PC-3 (cell line): ENCODE data around the gene PIGN. TPM values are rescaled to one million over a fixed set of nuclear protein-coding genes. Genes with fewer than 3 reads are reported as not detected.

Experiments used
- ATAC-seq: fragments of 200-7000 bp; cut with Tn5 transposase; 2 replicates; pipeline ENCODE4 v1.9.1; 2020; ENCODE audit warnings: mild to moderate bottlenecking, moderate library complexity
- BruUV-seq: library from RNA; stranded (reverse); fragments of 400-500 nt; replicated peaks from 2 replicates; lab custom pipeline; 2021; lab: Mats Ljungman, UMichigan
- CTCF ChIA-PET: fragments of 300-600 bp; sonication (Branson Sonifier 250); formaldehyde crosslinking; loops from one replicate; lab custom pipeline; 2022; ENCODE audit warnings: antibody characterized with exemption; lab: Charles Lee
- POLR2A ChIA-PET: fragments of 300-600 bp; sonication (Branson Sonifier 250); formaldehyde crosslinking; loops from one replicate; lab custom pipeline; 2022; ENCODE audit warnings: antibody characterized with exemption; ENCODE audit not compliant: unreplicated experiment; lab: Charles Lee
- DNase-seq: peaks from one replicate; pipeline ENCODE4 v3.0.0-alpha.2; 2015
- H2AFZ ChIP-seq: fragments of 300-600 bp; sonication (generic); 2 replicates; pipeline ENCODE4 v1.6.0; 2016; ENCODE audit warnings: antibody characterized with exemption, low read length
- H3F3A ChIP-seq: fragments of 300-600 bp; sonication (generic); one replicate; pipeline ENCODE4 v1.6.0; 2017; ENCODE audit warnings: antibody characterized with exemption, low read length, control low read depth, mild to moderate bottlenecking; ENCODE audit not compliant: unreplicated experiment
- H3K27ac ChIP-seq: fragments of 300-600 bp; sonication (generic); 2 replicates; pipeline ENCODE4 v1.5.1; 2016; ENCODE audit warnings: mild to moderate bottlenecking, low read length
- H3K27me3 ChIP-seq: fragments of 300-600 bp; sonication (generic); 2 replicates; pipeline ENCODE4 v1.6.1; 2016; ENCODE audit warnings: low read length, mixed read lengths
- H3K36me3 ChIP-seq: fragments of 300-600 bp; sonication (generic); 2 replicates; pipeline ENCODE4 v1.6.1; 2016; ENCODE audit warnings: low read depth, mixed run types, low read length, mixed read lengths
- H3K4me1 ChIP-seq: fragments of 300-600 bp; sonication (generic); 2 replicates; pipeline ENCODE4 v1.5.1; 2016; ENCODE audit warnings: low read length; ENCODE audit not compliant: insufficient read depth
- H3K4me2 ChIP-seq: fragments of 300-600 bp; sonication (generic); 2 replicates; pipeline ENCODE4 v1.6.0; 2016; ENCODE audit warnings: low read length
- H3K4me3 ChIP-seq: fragments of 300-600 bp; sonication (generic); 2 replicates; pipeline ENCODE4 v1.5.1; 2016; ENCODE audit warnings: mild to moderate bottlenecking, low read length, mixed read lengths
- H3K79me2 ChIP-seq: fragments of 300-600 bp; sonication (generic); 2 replicates; pipeline ENCODE4 v1.6.1; 2017; ENCODE audit warnings: low read length, mixed read lengths
- H3K9ac ChIP-seq: fragments of 300-600 bp; sonication (generic); 2 replicates; pipeline ENCODE4 v1.6.0; 2016; ENCODE audit warnings: mild to moderate bottlenecking, low read length
- H3K9me2 ChIP-seq: fragments of 300-600 bp; sonication (generic); replicated peaks from 2 replicates; pipeline ENCODE4 v1.6.1; 2016; ENCODE audit warnings: mixed run types, low read length, mixed read lengths
- H3K9me3 ChIP-seq: fragments of 300-600 bp; sonication (generic); 2 replicates; pipeline ENCODE4 v1.6.1; 2016; ENCODE audit warnings: low read length, mixed read lengths
- H4K20me1 ChIP-seq: fragments of 300-600 bp; sonication (generic); 2 replicates; pipeline ENCODE4 v1.6.1; 2016; ENCODE audit warnings: low read length, mixed read lengths
- CTCF ChIP-seq: fragments of 300-600 bp; sonication (generic); conservative IDR thresholded peaks from 2 replicates; pipeline ENCODE4 v1.5.1; 2017; ENCODE audit warnings: antibody characterized with exemption, low read depth, mild to moderate bottlenecking, low read length
- EZH2 ChIP-seq: fragments of 300-600 bp; sonication (generic); IDR thresholded peaks from one replicate; pipeline ENCODE4 v1.6.1; 2017; ENCODE audit warnings: antibody characterized with exemption, mild to moderate bottlenecking, low read length; ENCODE audit not compliant: unreplicated experiment
- EZH2phosphoT487 ChIP-seq: fragments of 300-600 bp; sonication (generic); IDR thresholded peaks from 2 replicates; pipeline ENCODE4 v1.6.1; 2018; ENCODE audit warnings: mild to moderate bottlenecking, antibody characterized with exemption, low read length, borderline replicate concordance
- intact Hi-C: fragments of 100-400 bp; cut with micrococcal nuclease; formaldehyde crosslinking; loops from 2 replicates; pipeline ENCODE4 v1.9.0; 2023
- total RNA-seq: library from RNA; depleted of rRNA; stranded (reverse); fragments of >200 nt; gene quantifications from 2 replicates; pipeline ENCODE4 v1.2.3, GENCODE V29; 2014

The PIGN gene
- total RNA-seq, 1 experiment from 2014 or later = 22.7 TPM

GRCh38 chr18:62033207-62033606, 153.6 kb downstream of the PIGN start:
- no TSS peak for BruUV-seq
- intact Hi-C loops = no loop called here
- POLR2A ChIA-PET = no interaction called here

GRCh38 chr18:62030091-62030985, 156.5 kb downstream of the PIGN start:
- no peak overlapping the region for H2AFZ ChIP-seq
- no peak overlapping the region for H3K27ac ChIP-seq
- intact Hi-C loops = no loop called here
- H4K20me1 ChIP-seq = no peaks in the 10 kb centered on the region
- BruUV-seq = no TSS peak
- H3K36me3 ChIP-seq = no peaks in the 10 kb centered on the region
- no peaks in the 10 kb centered on the region for H3K27me3 ChIP-seq
- H3K4me3 ChIP-seq = no peak overlapping the region
- H3K4me2 ChIP-seq = no peak overlapping the region
- DNase-seq (no peak), ATAC-seq (no peak)
- H3K9ac ChIP-seq = no peak overlapping the region
- no peaks in the 10 kb centered on the region for H3K4me1 ChIP-seq
- POLR2A ChIA-PET = no interaction called here
- TF ChIP-seq EZH2phosphoT487 (no peak), EZH2 (no peak), CTCF (no peak)
- no peaks in the 10 kb centered on the region for H3F3A ChIP-seq
- no peaks in the 10 kb centered on the region for H3K79me2 ChIP-seq
- CTCF ChIA-PET = no interaction called here
- H3K9me2 ChIP-seq = no peaks in the 10 kb centered on the region
- H3K9me3 ChIP-seq = no peaks in the 10 kb centered on the region

More at GRCh38 chr18:62033207-62033606, 153.6 kb downstream of the PIGN start:
- Histone ChIP-seq H2AFZ (no peak overlapping the region), H3K9me3 (no peaks in the 10 kb centered on the region), H4K20me1 (no peaks in the 10 kb centered on the region), H3K79me2 (no peaks in the 10 kb centered on the region), H3K27me3 (no peaks in the 10 kb centered on the region), H3K4me1 (no peaks in the 10 kb centered on the region), H3K9me2 (no peaks in the 10 kb centered on the region), H3K27ac (no peak overlapping the region), H3K9ac (no peak overlapping the region), H3K4me3 (no peak overlapping the region), H3K36me3 (no peaks in the 10 kb centered on the region), H3F3A (no peaks in the 10 kb centered on the region), H3K4me2 (no peak overlapping the region)
- TF ChIP-seq CTCF (no peak), EZH2 (no peak)
- DNase-seq (no peak), ATAC-seq (no peak)
- CTCF ChIA-PET = no interaction called here

GRCh38 chr18:62028715-62029114, 158.1 kb downstream of the PIGN start:
- Histone ChIP-seq H3K36me3 (no peaks in the 10 kb centered on the region), H2AFZ (no peak overlapping the region), H3K9me2 (no peaks in the 10 kb centered on the region), H4K20me1 (no peaks in the 10 kb centered on the region), H3K4me2 (no peak overlapping the region), H3K79me2 (no peaks in the 10 kb centered on the region), H3K4me3 (no peak overlapping the region), H3K9me3 (no peaks in the 10 kb centered on the region), H3K27me3 (no peaks in the 10 kb centered on the region), H3K4me1 (no peaks in the 10 kb centered on the region), H3K27ac (no peak overlapping the region), H3K9ac (no peak overlapping the region), H3F3A (no peaks in the 10 kb centered on the region)
- DNase-seq = no peak
- no TSS peak for BruUV-seq
- no peak for TF ChIP-seq CTCF
- TF ChIP-seq EZH2phosphoT487 = no peak
- no peak for TF ChIP-seq EZH2
- intact Hi-C loops = no loop called here
- ATAC-seq = no peak
- ChIA-PET POLR2A (no interaction called here), CTCF (no interaction called here)
